Stimulated activated CD8-positive, alpha-beta memory T cell treated with anti-CD3 and anti-CD28 coated beads, Interleukin-15, amount 100 ng/mL, for 1 hour (primary cell): ENCODE results near the gene SHOX.

Experiments used
- DNase-seq: peaks from one replicate; pipeline ENCODE4 v3.0.0-alpha.2; 2020; ENCODE audit warnings: low read depth

SHOX gene

GRCh38 chrX:666762-667720 is 36.5 kb downstream of the SHOX start:
- no peak for DNase-seq

GRCh38 chrX:670645-671044 is 40.1 kb downstream of the SHOX start:
- DNase-seq: no peak

- no peak for DNase-seq
Measured at GRCh38 chrX:672931-673330, 42.3 kb downstream of the SHOX start.

GRCh38 chrX:675279-675954 is 44.8 kb downstream of the SHOX start:
- DNase-seq: no peak

GRCh38 chrX:675955-676295 is 45.3 kb downstream of the SHOX start:
- DNase-seq: no peak

- DNase-seq: no peak
Measured at GRCh38 chrX:677376-677775, 46.8 kb downstream of the SHOX start.

GRCh38 chrX:679291-679979 is 48.8 kb downstream of the SHOX start:
- no peak for DNase-seq

- no peak for DNase-seq
Measured at GRCh38 chrX:680062-680461, 49.5 kb downstream of the SHOX start.

GRCh38 chrX:681989-682388 is 51.4 kb downstream of the SHOX start:
- no peak for DNase-seq

GRCh38 chrX:682892-683291 is 52.3 kb downstream of the SHOX start:
- DNase-seq: no peak

GRCh38 chrX:683576-683975 is 53.0 kb downstream of the SHOX start:
- DNase-seq: no peak

- DNase-seq: no peak
Measured at GRCh38 chrX:685120-686032, 54.8 kb downstream of the SHOX start.

GRCh38 chrX:689983-690382 is 59.4 kb downstream of the SHOX start:
- no peak for DNase-seq

GRCh38 chrX:694800-695199 is 64.2 kb downstream of the SHOX start:
- no peak for DNase-seq

- no peak for DNase-seq
Measured at GRCh38 chrX:698206-698605, 67.6 kb downstream of the SHOX start.

GRCh38 chrX:700936-701335 is 70.3 kb downstream of the SHOX start:
- no peak for DNase-seq

- DNase-seq: no peak
Measured at GRCh38 chrX:701673-702072, 71.1 kb downstream of the SHOX start.

- no peak for DNase-seq
Measured at GRCh38 chrX:703466-703865, 72.9 kb downstream of the SHOX start.

- no peak for DNase-seq
Measured at GRCh38 chrX:703866-704265, 73.3 kb downstream of the SHOX start.
